Activated T-cell treated with anti-CD3 and anti-CD28 coated beads, Interleukin-2, amount 50 U/mL, for 48 hours (primary cell): Measurements from ENCODE around the gene BICD1.
"Not testable (repeated sequence)": the region's sequence is repeated elsewhere in the genome, so short reads cannot be mapped to it uniquely, and the experiment has no call there.

Source experiments
- DNase-seq, 2 experiments: peaks; one replicate each; pipeline ENCODE4 v3.0.0-alpha.2; 2020

BICD1 gene

DNA sequence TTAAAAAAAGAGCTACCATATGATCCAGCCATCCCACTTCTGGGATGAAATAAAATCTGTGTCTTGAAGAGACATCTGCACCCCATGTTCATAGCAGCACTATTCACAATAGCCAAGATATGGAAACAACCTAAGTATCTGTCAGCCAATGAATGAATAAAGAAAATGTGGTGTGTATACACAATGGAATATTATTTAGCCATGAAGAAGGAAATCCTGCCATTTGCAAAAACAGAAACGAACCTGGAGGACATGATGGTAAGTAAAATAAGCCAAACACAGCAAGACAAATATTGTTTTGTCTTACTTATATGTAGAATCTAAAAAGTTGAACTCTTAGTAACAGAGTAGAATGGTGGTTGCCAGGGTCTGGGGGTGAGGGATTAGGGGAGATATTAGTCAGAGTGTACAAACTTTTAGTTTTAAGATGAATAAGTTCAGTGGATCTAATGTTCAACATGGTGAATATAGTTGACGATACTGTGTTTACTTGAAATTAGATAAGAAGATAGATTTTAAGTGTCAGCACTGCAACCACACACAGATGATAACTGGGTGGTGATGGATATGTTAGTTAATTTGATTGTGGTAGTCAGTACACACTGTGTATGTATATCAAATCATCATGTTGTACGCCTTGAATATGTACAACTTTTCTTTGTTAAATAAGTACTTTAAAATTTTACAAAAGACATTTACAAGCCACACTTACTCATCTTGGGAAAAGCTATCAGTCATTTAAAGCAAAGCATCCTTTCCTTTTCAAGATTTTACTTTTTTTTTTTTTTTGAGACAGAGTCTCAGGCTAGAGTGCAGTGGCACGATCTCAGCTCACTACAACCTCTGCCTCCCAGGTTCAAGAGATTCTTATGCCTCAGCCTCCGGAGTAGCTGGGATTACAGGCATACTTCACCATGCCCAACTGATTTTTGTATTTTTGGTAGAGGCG lies 89.9 kb downstream of the BICD1 start:
- no peak for DNase-seq

DNA sequence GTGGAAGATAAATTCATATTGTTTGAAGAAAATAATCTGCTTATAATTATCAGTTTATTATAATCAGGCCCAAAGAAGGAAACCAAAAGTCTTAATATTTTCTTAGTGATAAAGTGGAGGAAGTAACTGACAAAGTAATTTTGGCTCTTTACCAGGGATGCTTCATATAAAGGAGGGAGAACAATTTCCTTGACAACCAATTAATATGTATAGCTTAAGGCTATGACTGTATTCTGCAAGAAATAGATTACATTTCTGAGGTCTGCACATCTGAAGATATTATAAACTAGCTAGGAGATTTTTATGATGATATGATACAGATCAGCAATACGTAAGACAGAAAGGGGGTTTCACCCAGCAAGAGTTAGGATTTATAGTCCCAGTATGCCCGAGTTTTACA lies 90.8 kb downstream of the BICD1 start:
- DNase-seq = no peak

- DNase-seq = no peak
These were observed 91.9 kb downstream of the BICD1 start for GRCh38 chr12:32198555-32198954.

DNA sequence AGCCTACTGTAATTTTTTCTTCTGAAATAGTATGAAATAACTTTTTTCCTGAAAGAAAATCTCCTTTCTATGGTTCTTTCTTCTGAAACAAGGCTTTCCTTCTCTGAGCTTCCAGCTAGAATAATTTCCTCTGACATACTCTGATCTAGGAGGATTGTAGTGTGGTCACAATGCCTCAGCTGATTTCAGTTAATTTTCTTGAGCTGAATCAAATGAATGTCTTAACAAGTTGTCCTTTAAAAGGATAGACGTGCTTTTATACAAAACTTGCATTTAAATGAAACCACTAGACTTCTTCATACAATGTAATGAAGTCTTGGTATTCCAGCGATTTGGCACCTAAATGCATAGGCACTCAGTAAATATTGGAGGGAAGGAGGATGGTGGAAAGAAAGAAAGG lies 94.4 kb downstream of the BICD1 start:
- no peak for DNase-seq

DNA sequence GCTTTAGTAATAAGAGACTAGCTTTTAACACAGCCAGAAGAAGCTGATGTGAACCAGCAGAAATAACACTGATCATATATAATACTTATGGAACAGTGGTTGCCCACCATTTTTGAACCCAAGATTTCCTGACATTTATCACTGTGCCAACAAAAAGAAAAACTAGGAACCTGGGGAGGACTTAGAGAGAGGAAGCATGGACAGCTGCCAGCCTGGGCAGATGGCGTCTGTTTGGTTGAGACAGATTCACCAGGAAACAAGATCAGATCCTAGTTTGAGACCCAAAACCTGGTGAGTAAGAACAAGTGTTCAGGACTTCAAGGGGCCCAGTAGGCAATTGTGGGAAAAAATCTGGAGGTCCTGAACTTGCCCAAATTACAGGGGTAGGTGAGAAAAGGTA lies 95.3 kb downstream of the BICD1 start:
- no peak for DNase-seq

DNA sequence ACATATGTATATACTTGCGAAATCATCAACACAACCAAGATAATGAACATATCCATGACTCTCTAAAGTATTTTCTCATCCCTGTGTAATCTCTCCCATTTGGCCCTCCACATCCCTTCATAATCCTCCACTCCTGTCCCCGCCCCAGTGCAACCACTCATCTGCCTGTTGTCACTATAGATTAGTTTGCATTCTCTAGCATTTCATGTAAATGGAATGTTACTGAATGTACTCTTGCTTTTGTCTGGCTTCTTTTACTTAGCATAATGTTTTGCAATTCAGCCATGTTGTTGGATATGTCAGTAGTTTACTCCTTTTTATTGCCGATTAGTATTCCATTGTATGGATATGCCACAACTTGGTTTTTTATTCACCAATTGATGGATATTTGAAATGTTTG lies 99.1 kb downstream of the BICD1 start:
- DNase-seq = no peak

DNA sequence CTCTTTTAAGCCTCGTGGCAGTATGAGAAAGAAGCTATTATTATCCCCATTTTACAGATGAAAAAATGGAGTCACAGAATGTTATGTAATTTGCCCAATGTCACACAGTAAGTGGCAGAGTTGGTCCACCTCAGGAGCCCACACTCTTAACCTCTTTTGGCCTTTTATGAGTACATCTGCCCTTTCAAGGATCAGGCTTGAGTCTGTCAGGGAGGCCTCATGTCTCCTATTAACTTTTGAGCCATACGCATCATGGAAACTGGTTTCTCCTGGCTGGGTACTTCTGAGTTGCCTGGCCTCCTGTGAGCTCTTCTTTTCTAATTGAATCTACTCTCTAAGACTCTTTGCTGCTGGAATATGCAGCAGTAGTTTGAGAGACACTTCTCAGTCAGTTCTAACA lies 101.7 kb downstream of the BICD1 start:
- no peak for DNase-seq

GRCh38 chr12:32211066-32211899 lies 104.6 kb downstream of the BICD1 start:
- no peak for DNase-seq

DNA sequence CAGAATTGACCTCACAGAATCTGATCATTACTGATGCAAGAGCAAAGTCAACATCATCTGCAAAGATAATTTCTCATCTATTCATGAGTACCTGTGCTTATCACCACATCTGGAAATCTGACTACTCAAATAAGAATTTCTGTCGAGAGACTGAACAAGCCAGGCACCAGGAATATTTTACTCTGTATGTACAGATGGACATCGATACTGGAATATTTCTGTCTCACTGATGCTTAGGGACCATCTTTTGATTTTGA lies 105.2 kb downstream of the BICD1 start:
- no peak for DNase-seq

GRCh38 chr12:32214723-32215122 lies 108.1 kb downstream of the BICD1 start:
- no peak for DNase-seq

DNA sequence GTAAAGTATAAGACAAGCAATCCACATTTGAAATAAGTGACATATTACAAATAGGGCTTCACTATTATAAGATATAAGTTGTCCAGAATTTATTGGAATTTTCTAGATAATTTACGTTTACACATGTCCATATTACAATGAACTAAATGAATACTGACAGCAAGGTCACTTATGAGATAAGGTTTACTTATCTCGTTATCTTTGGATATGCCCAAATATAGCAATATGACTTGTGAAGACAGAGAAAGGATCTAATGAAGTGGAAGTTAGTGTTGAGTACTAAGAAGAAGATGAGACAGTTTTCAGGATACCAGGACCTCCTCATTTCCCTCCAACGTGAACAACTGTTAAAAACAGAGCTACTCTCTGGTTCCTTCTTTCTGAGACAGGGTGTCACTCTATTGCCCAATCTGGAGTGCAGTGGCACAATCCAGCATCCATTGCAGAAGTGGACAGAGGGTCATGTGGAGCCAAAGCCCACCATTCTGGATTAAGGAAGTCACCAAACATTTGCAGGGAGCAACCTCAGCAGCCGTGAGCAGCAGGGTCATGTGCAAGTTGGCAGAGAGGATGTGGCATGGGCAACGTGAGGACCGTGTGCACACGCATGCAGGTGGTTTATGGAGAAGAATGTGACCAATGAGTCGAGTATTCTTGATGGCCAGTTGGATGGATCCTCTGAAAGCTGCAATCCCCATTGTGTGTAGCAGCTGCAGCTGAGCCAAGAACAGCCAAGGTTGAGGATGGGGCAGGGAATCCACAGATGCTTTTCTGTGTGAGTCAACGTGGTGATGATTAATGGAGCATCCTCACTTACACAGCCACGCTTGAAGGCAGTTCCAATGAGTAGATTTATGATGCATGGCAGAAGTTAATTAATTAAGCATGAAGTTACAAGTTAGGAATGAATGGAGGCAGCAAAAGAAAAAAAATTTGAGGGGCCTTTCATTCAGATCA lies 111.0 kb downstream of the BICD1 start:
- no peak for DNase-seq

DNA sequence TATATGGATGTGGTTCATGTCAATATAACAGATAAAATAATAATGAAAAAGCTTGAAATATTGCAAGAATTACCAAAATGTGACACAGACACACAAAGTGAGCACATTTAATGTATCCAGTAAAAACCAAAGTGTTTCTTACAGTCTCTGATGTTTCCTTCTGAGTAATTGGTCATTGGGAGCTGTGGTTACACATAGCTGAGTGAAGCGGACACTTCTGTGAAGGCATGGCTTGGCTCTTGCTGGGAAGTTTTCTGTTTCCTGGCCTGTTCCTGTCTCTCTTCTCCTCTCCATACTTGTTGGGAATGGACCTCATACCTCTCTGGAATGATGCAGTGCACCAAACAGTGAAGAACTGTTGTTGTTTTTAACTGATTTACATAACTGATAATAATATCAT lies 117.3 kb downstream of the BICD1 start:
- DNase-seq = no peak

GRCh38 chr12:32226768-32227167 lies 120.1 kb downstream of the BICD1 start:
- no peak for DNase-seq

- no peak for DNase-seq
These were observed 123.4 kb downstream of the BICD1 start for GRCh38 chr12:32229971-32230612.

GRCh38 chr12:32230613-32230993 lies 124.0 kb downstream of the BICD1 start:
- DNase-seq = no peak

DNA sequence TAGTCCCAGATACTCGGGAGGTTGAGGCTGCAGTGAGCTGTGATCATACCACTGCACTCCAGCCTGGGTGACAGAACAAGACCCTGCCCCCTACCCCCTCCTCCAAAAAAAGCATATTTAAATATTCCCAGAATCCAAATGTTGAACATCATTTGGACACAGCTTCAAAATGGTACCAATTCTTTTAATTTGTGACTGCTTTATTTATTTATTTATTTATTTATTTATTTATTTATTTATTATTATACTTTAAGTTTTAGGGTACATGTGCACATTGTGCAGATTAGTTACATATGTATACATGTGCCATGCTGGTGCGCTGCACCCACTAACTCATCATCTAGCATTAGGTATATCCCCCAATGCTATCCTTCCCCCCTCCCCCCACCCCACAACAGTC lies 124.7 kb downstream of the BICD1 start:
- DNase-seq = not testable (repeated sequence)

GRCh38 chr12:32233568-32233967 lies 126.9 kb downstream of the BICD1 start:
- DNase-seq = no peak

DNA sequence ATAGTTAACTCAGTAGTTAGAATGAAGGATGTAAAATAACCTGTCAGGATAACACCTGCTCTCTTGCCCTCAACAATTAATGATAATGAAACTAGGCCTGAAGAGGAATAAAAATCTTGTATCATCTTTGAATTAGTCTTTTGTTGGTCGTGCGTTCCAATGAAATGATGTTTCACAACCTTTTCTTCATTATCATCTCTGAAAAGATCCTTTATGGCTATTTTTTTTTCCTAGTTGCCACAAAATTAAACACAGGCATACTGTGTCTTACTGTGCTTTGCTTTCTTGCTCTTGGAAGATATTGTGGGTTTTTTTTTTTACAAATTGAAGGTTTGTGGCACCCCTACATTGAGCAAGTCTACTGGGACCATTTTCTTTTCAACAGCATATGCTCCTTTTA lies 128.6 kb downstream of the BICD1 start:
- no peak for DNase-seq

- DNase-seq = no peak
These were observed 133.5 kb downstream of the BICD1 start for GRCh38 chr12:32240162-32240561.

DNA sequence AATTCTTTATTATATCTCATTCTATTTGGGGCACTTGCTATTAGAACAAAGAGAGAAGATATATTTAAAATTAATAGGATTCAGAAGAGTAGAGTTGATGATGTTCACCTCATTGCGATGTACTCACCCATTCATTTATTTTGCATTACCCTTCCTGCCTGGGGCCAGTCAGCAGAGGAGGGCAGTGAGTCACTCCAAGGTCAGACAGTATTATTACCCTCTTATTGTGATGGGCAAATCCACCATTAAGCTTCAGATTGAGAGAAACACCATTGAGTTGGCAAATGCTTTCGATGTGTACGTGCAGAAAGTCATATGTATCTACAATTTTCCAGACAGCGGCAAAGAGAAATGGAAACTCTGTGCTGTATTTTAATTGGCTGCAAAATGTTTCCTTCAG lies 134.2 kb downstream of the BICD1 start:
- DNase-seq = no peak

DNA sequence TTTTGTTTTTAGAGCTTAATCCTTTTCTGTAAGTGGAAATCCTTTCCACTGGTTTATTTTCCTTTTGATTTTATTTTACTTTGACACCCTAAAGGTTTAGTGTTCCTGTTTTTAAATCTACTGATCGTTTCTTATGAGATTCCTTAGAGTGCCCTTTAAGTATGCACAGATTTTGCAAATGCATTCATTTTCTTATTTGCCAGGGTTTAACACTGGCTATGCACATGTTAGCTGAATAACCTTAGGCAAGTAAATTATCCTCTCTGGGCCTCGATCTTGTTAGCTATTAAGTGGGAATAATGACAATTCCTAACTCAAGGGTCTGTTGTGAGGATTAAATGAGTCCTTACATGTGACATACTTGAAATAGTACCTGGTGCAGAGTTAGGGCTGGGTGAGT lies 136.0 kb downstream of the BICD1 start:
- DNase-seq = no peak

DNA sequence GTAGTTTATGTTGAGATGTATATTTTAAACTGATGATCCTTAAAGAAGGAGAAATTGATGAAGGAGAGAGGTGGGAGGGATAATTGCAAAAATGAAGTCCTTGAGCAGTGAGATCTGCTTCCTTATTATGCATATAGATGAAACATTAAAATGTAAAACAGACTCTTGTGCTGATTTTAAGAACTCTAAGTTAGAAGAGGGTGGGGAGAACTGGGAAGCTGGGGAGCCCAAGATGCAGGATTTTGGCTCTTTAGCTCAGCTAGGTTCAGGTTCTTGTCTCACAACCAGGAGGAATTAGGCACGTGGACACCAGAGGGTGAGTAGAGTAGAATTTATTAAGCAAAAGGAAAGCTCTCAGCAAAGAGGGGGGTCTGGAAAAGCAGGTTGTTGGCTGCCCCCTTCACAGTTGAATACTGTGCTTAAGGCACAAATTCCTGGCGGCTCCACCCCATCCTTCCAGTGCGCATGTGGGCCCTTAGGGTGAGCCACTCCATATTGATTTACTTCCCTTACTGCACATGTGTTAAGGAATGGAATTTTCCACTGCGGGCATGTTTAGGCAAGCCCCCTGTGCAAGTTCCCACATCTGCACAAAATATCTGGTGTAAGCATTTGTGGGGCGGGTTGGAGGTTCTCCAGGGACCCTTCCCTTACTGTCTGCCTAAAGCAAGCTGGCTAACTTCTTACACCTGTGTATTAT lies 141.9 kb downstream of the BICD1 start:
- DNase-seq = no peak
